Nephron (organoid): ENCODE data around the gene KCNE4.

ENCODE experiments used
- H3K27ac Mint-ChIP-seq, 3 experiments: 2 replicates each; pipeline ENCODE4 v1.8.0; 2020; ENCODE audit warnings: mixed read lengths in 3 of 3, mild to moderate bottlenecking in 2 of 3, moderate library complexity in 1 of 3
- H3K27me3 Mint-ChIP-seq: 2 replicates; pipeline ENCODE4 v1.8.0; 2021; ENCODE audit warnings: low read depth, mild to moderate bottlenecking, moderate library complexity, mixed read lengths
- H3K36me3 Mint-ChIP-seq: 2 replicates; pipeline ENCODE4 v1.8.0; 2020; ENCODE audit warnings: low read depth, mixed read lengths
- H3K4me1 Mint-ChIP-seq: 2 replicates; pipeline ENCODE4 v1.8.0; 2020; ENCODE audit warnings: mixed read lengths
- H3K4me3 Mint-ChIP-seq, 3 experiments: 2 replicates each; pipeline ENCODE4 v1.8.0; 2020; ENCODE audit warnings: mild to moderate bottlenecking in 3 of 3, mixed read lengths in 3 of 3, moderate library complexity in 2 of 3
- H3K9me3 Mint-ChIP-seq: 2 replicates; pipeline ENCODE4 v1.8.0; 2020; ENCODE audit warnings: mixed read lengths
- CTCF ChIP-seq, 3 experiments: fragments of 200-600 bp; sonication (generic); IDR thresholded peaks; one replicate each; pipeline ENCODE4 v1.5.0; 2021; ENCODE audit warnings: antibody characterized with exemption in 3 of 3; ENCODE audit not compliant: unreplicated experiment in 3 of 3

The KCNE4 gene

DNA sequence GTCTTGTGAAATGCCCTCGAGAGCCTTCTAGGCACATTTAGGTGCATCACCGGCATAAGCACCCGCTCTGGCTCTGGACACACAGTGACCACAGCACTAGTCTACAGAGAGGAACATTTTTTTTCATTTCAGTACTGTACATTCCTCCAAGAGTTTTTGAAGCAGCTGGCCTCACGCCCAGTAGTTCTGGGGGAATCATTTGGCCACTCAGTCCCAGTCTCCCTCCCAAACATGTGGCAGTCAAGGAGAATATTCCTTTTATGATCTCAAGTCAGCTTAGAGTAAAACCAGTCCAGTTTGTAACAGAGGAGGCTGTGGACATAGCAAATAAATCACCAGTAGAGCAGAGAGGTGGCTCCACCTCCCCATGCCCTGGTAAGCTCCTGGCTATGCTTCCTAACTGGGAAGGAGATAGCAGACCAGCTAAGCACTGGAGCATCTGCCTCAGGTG lies 48.1 kb downstream of the KCNE4 start:
- TF ChIP-seq CTCF (IDR thresholded peaks at IDR 0.05; ENCODE audit: unreplicated experiment in 3 of 3), result no peak
- Mint-ChIP-seq H3K36me3 (no peaks in the 10 kb centered on the region), H3K4me1 (peaks cover 38% of the 10 kb centered on the region), H3K27me3 (no peaks in the 10 kb centered on the region), H3K9me3 (no peaks in the 10 kb centered on the region), H3K27ac (peak overlapping the region; percentile 78 to 95 (median 92)), H3K4me3 (peak overlapping the region in 2 of 3 experiments; percentile 53)

DNA sequence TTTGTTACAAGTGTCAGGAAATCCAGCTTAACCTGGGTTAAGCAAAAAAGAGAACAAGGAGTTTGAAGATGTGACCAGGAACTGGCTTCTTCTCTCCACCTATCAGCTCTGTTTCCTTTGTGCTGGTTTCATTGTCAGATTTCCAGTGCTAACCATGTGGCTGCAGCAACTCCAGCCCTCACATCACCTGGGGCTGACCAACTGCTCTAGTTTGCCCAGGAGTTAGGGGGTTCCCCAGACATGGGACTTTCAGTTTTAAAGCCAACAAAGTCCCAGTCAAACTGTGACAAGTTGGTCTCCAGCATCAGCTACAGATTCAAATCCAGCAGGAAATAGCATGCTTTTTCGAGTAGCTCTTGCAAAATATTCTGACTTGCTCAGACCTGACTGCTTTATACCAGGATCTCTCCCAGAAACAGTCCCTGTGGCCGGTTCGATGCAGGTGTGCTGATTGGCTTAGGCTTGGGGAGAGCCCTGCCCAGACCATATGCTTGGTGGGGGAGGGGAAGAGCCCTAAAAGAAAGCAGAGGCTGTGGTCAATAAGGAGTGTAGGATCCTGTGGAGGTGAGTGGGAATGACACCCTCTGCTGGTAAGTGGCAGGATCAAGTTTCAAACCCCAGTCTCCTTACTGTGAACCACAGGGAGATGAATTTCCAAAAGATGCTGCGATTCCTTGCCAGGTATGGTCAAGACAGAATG lies 49.5 kb downstream of the KCNE4 start:
- Mint-ChIP-seq H3K27ac (no peak overlapping the region), H3K9me3 (no peaks in the 10 kb centered on the region), H3K27me3 (no peaks in the 10 kb centered on the region)

GRCh38 chr2:223102040-223102400 lies 50.0 kb downstream of the KCNE4 start:
- Mint-ChIP-seq H3K9me3 (no peaks in the 10 kb centered on the region), H3K36me3 (no peaks in the 10 kb centered on the region)

More for the DNA sequence above, 49.5 kb downstream of the KCNE4 start:
- H3K36me3 Mint-ChIP-seq, result no peaks in the 10 kb centered on the region
- no peak overlapping the region for H3K4me3 Mint-ChIP-seq
- peaks cover 30% of the 10 kb centered on the region for H3K4me1 Mint-ChIP-seq
- TF ChIP-seq CTCF (IDR thresholded peaks at IDR 0.05; ENCODE audit: unreplicated experiment in 3 of 3), result peak; percentile 21 to 31 (median 21)

GRCh38 chr2:223102450-223102849 lies 50.5 kb downstream of the KCNE4 start:
- Mint-ChIP-seq H3K27me3 (no peaks in the 10 kb centered on the region), H3K27ac (peak overlapping the region; percentile 10 to 40 (median 15)), H3K36me3 (no peaks in the 10 kb centered on the region), H3K4me1 (peaks cover 25% of the 10 kb centered on the region), H3K4me3 (no peak overlapping the region), H3K9me3 (no peaks in the 10 kb centered on the region)
- no peak for TF ChIP-seq CTCF (IDR thresholded peaks at IDR 0.05; ENCODE audit: unreplicated experiment in 3 of 3)

More at GRCh38 chr2:223102040-223102400, 50.0 kb downstream of the KCNE4 start:
- Mint-ChIP-seq H3K27me3 (no peaks in the 10 kb centered on the region), H3K4me3 (no peak overlapping the region), H3K4me1 (peaks cover 25% of the 10 kb centered on the region), H3K27ac (peak overlapping the region; percentile 10 to 40 (median 15))
- TF ChIP-seq CTCF (IDR thresholded peaks at IDR 0.05; ENCODE audit: unreplicated experiment in 3 of 3), result no peak

DNA sequence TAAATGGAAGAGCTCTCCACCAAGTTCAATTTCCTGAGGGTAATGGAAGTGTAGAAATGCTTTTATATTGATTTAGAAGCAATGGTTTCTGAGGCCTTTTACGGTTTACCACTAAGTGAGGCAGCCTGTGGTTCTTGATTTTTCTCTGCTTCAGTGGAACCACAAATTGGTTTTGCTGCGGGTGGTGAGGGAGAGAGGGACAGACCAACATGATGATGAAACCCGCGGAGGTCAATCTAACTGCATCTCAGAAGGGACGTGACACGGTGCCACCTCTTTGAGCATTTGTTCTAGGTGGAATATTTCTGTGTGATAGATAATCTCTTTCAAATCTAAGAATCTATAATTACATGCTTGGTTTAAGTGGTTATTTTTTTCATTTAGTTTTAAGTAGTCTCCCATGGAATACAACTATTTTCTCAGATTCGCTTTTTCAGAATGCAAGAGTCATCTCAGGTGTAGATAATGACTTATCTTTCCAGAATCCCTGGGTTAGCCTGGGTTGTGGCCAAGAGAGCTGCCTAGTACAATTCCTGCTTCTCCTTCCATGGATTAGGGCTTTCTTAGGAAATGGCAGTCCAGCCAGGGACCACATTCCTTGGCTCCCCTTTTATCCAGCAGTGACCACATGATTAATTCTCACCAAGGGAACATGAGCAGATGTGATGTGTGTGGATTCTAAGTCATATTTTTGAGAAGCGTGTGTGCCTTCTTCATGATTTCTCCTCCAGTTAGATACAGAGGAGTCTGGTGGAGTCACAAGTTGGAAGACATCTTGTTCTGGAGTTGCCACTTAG lies 52.5 kb downstream of the KCNE4 start:
- TF ChIP-seq CTCF (IDR thresholded peaks at IDR 0.05; ENCODE audit: unreplicated experiment in 3 of 3), result no peak
- no peaks in the 10 kb centered on the region for H3K36me3 Mint-ChIP-seq

More for the DNA sequence above, 52.5 kb downstream of the KCNE4 start:
- Mint-ChIP-seq H3K4me3 (no peak overlapping the region), H3K27me3 (no peaks in the 10 kb centered on the region), H3K9me3 (no peaks in the 10 kb centered on the region), H3K27ac (no peak overlapping the region), H3K4me1 (peaks cover 28% of the 10 kb centered on the region)
